A549 treated with Hydrocortisone at 1 μM for 4 hours (cell line): ENCODE measurements around the gene FANCM. TPM values are rescaled to one million over a fixed set of nuclear protein-coding genes. Genes with fewer than 3 reads are reported as not detected.

Source experiments
- total RNA-seq: library from RNA; stranded (reverse); fragments of 200-300 nt; extraction: Qiagen RNA extraction; gene quantifications from 5 replicates; pipeline ENCODE4 v1.2.3, GENCODE V29; 2022

FANCM gene, protein sequence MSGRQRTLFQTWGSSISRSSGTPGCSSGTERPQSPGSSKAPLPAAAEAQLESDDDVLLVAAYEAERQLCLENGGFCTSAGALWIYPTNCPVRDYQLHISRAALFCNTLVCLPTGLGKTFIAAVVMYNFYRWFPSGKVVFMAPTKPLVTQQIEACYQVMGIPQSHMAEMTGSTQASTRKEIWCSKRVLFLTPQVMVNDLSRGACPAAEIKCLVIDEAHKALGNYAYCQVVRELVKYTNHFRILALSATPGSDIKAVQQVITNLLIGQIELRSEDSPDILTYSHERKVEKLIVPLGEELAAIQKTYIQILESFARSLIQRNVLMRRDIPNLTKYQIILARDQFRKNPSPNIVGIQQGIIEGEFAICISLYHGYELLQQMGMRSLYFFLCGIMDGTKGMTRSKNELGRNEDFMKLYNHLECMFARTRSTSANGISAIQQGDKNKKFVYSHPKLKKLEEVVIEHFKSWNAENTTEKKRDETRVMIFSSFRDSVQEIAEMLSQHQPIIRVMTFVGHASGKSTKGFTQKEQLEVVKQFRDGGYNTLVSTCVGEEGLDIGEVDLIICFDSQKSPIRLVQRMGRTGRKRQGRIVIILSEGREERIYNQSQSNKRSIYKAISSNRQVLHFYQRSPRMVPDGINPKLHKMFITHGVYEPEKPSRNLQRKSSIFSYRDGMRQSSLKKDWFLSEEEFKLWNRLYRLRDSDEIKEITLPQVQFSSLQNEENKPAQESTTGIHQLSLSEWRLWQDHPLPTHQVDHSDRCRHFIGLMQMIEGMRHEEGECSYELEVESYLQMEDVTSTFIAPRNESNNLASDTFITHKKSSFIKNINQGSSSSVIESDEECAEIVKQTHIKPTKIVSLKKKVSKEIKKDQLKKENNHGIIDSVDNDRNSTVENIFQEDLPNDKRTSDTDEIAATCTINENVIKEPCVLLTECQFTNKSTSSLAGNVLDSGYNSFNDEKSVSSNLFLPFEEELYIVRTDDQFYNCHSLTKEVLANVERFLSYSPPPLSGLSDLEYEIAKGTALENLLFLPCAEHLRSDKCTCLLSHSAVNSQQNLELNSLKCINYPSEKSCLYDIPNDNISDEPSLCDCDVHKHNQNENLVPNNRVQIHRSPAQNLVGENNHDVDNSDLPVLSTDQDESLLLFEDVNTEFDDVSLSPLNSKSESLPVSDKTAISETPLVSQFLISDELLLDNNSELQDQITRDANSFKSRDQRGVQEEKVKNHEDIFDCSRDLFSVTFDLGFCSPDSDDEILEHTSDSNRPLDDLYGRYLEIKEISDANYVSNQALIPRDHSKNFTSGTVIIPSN (N-terminal part only)
- 4.8 to 7.2 TPM (median 5.3 TPM) in 5 replicates for total RNA-seq

DNA sequence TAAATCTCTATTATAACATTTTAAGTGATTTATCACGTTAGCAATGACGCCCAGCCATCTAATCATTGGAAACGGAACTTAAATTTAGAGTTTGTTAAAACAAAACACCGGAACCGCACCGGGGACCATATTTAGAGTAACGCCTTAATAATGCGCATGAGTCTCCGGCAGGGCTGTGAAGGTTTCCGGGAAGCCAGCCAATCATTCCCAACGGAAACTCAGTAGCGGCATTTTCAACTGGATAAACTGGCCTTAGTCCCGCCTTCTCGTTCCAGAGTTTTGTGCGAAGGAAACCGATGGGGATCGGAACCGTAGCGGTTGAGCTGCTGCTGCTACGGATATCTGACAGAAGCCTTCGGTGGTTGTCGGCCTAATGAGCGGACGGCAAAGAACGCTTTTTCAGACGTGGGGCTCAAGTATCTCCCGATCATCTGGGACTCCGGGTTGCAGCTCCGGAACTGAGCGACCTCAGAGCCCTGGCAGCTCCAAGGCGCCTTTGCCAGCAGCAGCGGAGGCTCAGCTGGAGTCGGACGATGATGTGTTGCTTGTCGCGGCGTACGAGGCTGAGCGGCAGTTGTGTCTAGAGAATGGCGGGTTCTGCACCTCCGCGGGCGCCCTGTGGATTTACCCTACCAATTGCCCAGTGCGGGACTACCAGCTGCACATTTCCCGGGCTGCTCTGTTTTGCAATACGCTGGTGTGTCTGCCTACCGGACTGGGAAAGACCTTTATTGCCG, at the start of gene FANCM:
Gene FANCM (plus strand): TSS at position 272 of the 737 bp plus-strand sequence. CDS start 102 bp downstream, at position 374.

DNA sequence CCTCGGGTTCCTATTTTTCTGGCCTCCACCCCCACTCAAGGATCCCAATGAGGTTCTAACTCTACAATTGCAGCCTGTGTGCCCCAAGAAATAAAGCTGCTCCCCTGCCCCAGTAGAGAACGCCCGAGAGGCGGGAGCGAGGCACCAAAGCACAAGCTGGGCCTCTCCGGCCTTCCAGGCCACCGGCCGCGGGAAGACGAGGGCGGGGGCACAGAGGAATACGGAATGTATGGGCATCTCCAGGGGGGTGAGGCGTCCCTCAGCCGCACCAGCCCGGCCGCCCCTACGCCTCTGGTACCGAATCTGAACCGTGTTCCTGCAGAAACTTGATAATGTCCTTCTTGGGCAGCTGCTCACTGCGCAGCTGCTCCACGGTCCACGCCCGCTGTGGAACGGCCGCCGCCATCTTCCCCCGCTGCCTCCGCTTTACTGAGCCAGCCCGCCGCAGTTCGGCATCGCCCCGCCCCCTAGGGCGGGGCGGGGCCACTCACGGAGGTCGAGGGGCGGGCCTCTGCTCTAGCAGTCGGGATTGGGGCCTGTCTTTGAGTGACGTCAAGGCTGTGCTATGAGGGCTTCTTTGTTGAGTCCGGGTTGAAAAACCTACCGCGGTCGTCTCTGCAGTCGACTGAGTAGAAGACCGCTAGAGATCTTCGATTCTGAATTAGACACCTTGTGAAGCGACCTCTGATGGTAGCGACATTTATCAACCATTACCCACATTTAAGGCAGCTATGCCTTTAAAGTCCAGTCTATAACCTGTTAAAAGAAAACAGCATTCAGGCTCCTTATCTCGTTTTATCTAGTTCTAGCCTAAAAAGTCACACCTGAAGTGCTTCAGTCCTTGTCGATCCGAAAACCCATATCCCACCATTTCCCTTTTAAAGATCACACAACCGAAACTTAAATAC, 1.4 kb upstream of the FANCM start, which contains the start of gene FKBP3:
Gene FKBP3 (minus strand): TSS at position 431 of the 908 bp plus-strand sequence. CDS start 25 bp downstream, at position 406.

Other genes starting within 250 kb of the FANCM start
- gene KLHL28, start 174.0 kb upstream of the FANCM start, total RNA-seq: 6.1 to 7.4 TPM (median 6.6 TPM) in 5 replicates
- gene TOGARAM1, start 173.7 kb upstream of the FANCM start, total RNA-seq: 6.6 to 9.7 TPM (median 7.8 TPM) in 5 replicates
- gene PRPF39, start 51.8 kb upstream of the FANCM start, total RNA-seq: 16.0 to 23.9 TPM (median 19.8 TPM) in 5 replicates
- 112 to 125 TPM (median 121 TPM) in 5 replicates for gene FKBP3, start 1.4 kb upstream of the FANCM start, total RNA-seq
- gene MIS18BP1, start 117.3 kb downstream of the FANCM start, total RNA-seq: 14.9 to 30.6 TPM (median 21.6 TPM) in 5 replicates